Astrocyte (in vitro differentiated cells and primary cell): ENCODE data around the gene RBMXL3. TPM values are rescaled to one million over a fixed set of nuclear protein-coding genes. Genes with fewer than 3 reads are reported as not detected.

Experiments used
- DNase-seq: peaks from one replicate; pipeline ENCODE4 v3.0.0-alpha.2; 2010; ENCODE audit warnings: low read depth
- FAIRE-seq: peaks from 2 replicates; lab custom pipeline; 2011; peaks lifted over from hg19 to GRCh38; lab: Jason Lieb, UNC
- H2AFZ ChIP-seq: 2 replicates; pipeline ENCODE4 v1.6.0; 2012; ENCODE audit warnings: low read depth, low read length, inconsistent platforms
- H3K27ac ChIP-seq: 2 replicates; pipeline ENCODE4 v1.5.1; 2011; ENCODE audit warnings: low read depth, low read length, inconsistent platforms
- H3K27me3 ChIP-seq: 2 replicates; pipeline ENCODE4 v1.6.0; 2011; ENCODE audit warnings: low read length, inconsistent platforms; ENCODE audit not compliant: insufficient read depth
- H3K36me3 ChIP-seq: 2 replicates; pipeline ENCODE4 v1.5.1; 2011; ENCODE audit warnings: low read length, inconsistent platforms; ENCODE audit not compliant: insufficient read depth
- H3K4me1 ChIP-seq: 2 replicates; pipeline ENCODE4 v1.5.1; 2011; ENCODE audit warnings: low read length, inconsistent platforms; ENCODE audit not compliant: insufficient read depth
- H3K4me2 ChIP-seq: 2 replicates; pipeline ENCODE4 v1.6.0; 2012; ENCODE audit warnings: low read length, inconsistent platforms
- H3K4me3 ChIP-seq: 2 replicates; pipeline ENCODE4 v1.5.1; 2011; ENCODE audit warnings: low read depth, mild to moderate bottlenecking, low read length, inconsistent platforms; ENCODE audit not compliant: insufficient read depth
- H3K79me2 ChIP-seq: 2 replicates; pipeline ENCODE4 v1.6.0; 2012; ENCODE audit warnings: mild to moderate bottlenecking, low read length, inconsistent platforms; ENCODE audit not compliant: insufficient read depth
- H3K9ac ChIP-seq: 2 replicates; pipeline ENCODE4 v1.6.0; 2012; ENCODE audit warnings: mild to moderate bottlenecking, low read length, inconsistent platforms
- H3K9me3 ChIP-seq: 2 replicates; pipeline ENCODE4 v1.5.1; 2012; ENCODE audit warnings: low read depth, mild to moderate bottlenecking, low read length, inconsistent platforms; ENCODE audit not compliant: insufficient read depth
- H4K20me1 ChIP-seq: 2 replicates; pipeline ENCODE4 v1.6.0; 2012; ENCODE audit warnings: low read length, inconsistent platforms; ENCODE audit not compliant: insufficient read depth
- H3K27ac Mint-ChIP-seq: one replicate; pipeline ENCODE4 v1.8.0; 2021; ENCODE audit warnings: mild to moderate bottlenecking, mixed read lengths; ENCODE audit not compliant: unreplicated experiment
- H3K27me3 Mint-ChIP-seq: one replicate; pipeline ENCODE4 v1.8.0; 2021; ENCODE audit warnings: low read depth, mixed read lengths; ENCODE audit not compliant: unreplicated experiment
- H3K36me3 Mint-ChIP-seq: one replicate; pipeline ENCODE4 v1.8.0; 2021; ENCODE audit warnings: low read depth, mixed read lengths; ENCODE audit not compliant: unreplicated experiment
- H3K4me1 Mint-ChIP-seq: one replicate; pipeline ENCODE4 v1.8.0; 2021; ENCODE audit warnings: low read depth, mixed read lengths; ENCODE audit not compliant: unreplicated experiment
- H3K4me3 Mint-ChIP-seq: one replicate; pipeline ENCODE4 v1.8.0; 2021; ENCODE audit warnings: mild to moderate bottlenecking, moderate library complexity, mixed read lengths; ENCODE audit not compliant: unreplicated experiment
- H3K9me3 Mint-ChIP-seq: one replicate; pipeline ENCODE4 v1.8.0; 2021; ENCODE audit warnings: mild to moderate bottlenecking, mixed read lengths; ENCODE audit not compliant: unreplicated experiment
- CTCF ChIP-seq: IDR thresholded peaks from 2 replicates; pipeline ENCODE4 v1.5.1; 2011; ENCODE audit warnings: low read depth, mild to moderate bottlenecking, inconsistent platforms, low read length, moderate library complexity; ENCODE audit not compliant: insufficient read depth
- EZH2 ChIP-seq: IDR thresholded peaks from 2 replicates; pipeline ENCODE4 v1.6.1; 2012; ENCODE audit warnings: mild to moderate bottlenecking, low read length, inconsistent platforms; ENCODE audit not compliant: insufficient read depth
- total RNA-seq: library from RNA; stranded (reverse); gene quantifications from 2 replicates; pipeline ENCODE4 v1.2.1, GENCODE V29; 2021

The RBMXL3 gene
- total RNA-seq, 1 donor from 2014 or later: not detected

DNA sequence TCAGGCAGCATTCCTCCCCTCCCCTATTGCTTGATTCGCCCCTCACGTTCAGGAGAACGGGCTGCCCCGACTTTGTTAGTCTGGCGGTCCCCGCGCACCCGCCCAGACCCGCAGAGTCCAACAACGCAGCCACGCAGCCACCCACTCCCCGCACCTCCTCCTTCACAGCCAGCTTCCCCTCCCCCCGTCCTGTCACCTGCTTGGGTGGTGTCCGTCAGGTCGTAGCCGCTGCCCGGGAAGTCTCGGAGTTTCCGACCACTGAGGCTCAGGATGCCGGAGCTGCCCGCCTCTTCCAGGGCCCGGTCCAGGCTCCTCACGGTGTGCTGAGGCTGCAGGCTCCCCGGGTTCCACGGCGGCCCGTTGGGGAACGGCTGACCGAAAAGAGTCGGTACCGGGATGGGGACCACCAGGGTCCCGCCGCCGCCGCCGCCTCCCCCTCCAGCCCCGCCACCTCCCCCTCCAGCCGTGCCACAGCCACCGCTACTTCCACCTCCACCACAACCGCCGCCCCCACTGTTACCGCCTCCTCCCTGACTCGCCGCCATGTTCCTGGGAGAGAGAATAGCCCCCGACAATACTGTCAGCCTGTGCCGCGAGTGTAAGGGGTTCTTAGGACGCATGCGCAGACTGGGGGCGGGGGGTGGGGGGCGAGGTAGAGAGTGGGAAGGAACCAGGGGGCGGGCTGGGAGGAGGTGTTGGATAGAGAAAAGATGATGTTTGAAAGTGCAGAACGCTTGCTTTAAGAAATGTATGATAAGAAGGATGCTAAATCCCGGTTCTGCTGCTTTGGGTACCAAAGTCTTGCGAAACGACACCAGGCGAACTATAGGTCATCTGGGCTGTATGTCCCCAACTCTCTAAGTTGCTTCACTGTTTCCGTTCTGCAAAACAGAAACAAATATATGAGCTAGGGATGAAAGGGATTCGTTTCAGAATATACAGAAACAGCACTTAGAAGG is 44.6 kb downstream of the RBMXL3 start, which contains the start of gene LRCH2:
TSS of gene LRCH2 (minus strand) at position 600 of the 959 bp plus-strand sequence. CDS start at position 545, 55 bp downstream.
- Histone ChIP-seq H3K4me2 (peak within 1 kb of the TSS; percentile 93), H3K36me3 (no peaks in the 10 kb centered on the region), H3K27ac (no peak within 1 kb of the TSS), H4K20me1 (no peaks in the 10 kb centered on the region), H3K27me3 (no peaks in the 10 kb centered on the region), H3K4me3 (peak within 1 kb of the TSS; percentile 80), H3K79me2 (no peaks in the 10 kb centered on the region), H2AFZ (peak within 1 kb of the TSS; percentile 85), H3K9ac (peak within 1 kb of the TSS; percentile 78), H3K9me3 (no peaks in the 10 kb centered on the region), H3K4me1 (no peaks in the 10 kb centered on the region)
- Mint-ChIP-seq H3K4me1 (no peaks in the 10 kb centered on the region), H3K36me3 (no peaks in the 10 kb centered on the region), H3K4me3 (peak within 1 kb of the TSS; percentile 96), H3K27ac (no peak within 1 kb of the TSS), H3K9me3 (no peaks in the 10 kb centered on the region), H3K27me3 (no peaks in the 10 kb centered on the region)
- FAIRE-seq (no peak), DNase-seq (peak; percentile 12)
- TF ChIP-seq EZH2 (no peak), CTCF (no peak)

- Histone ChIP-seq H3K9me3 (no peaks in the 10 kb centered on the region), H4K20me1 (no peaks in the 10 kb centered on the region), H3K79me2 (no peaks in the 10 kb centered on the region), H3K27ac (no peak overlapping the region), H3K27me3 (no peaks in the 10 kb centered on the region), H2AFZ (peak overlapping the region; percentile 81), H3K4me1 (no peaks in the 10 kb centered on the region), H3K4me3 (peak overlapping the region; percentile 80), H3K9ac (peak overlapping the region; percentile 50), H3K4me2 (peak overlapping the region; percentile 93), H3K36me3 (no peaks in the 10 kb centered on the region)
- no peaks in the 10 kb centered on the region for H3K9me3 Mint-ChIP-seq
- no peak overlapping the region for H3K27ac Mint-ChIP-seq
- no peaks in the 10 kb centered on the region for H3K36me3 Mint-ChIP-seq
- no peak for FAIRE-seq
- no peaks in the 10 kb centered on the region for H3K27me3 Mint-ChIP-seq
- DNase-seq: no peak
- TF ChIP-seq EZH2 (no peak), CTCF (no peak)
- no peaks in the 10 kb centered on the region for H3K4me1 Mint-ChIP-seq
- peak overlapping the region; percentile 85 for H3K4me3 Mint-ChIP-seq
Measured at GRCh38 chrX:115234461-115234860, 45.3 kb downstream of the RBMXL3 start.

DNA sequence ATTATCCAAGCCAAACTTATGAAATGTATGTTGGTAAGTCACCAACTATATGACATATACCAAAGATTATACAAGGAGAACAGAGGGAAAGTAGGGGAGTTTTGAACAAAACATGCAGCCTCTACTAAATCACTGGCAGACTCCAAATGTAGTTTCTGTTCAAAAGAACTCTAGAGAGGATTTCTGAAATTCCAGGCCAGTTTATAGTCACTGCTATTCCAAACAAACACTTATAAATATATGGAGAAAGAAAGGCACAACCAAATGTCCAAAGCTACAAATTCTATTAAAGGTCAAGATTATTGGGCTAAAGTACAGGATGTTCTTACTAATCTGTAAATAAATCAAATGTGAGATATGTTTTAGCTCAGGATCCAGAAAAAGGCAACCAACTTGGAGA is 47.4 kb downstream of the RBMXL3 start:
- Histone ChIP-seq H3K4me3 (no peak overlapping the region), H3K27me3 (no peaks in the 10 kb centered on the region), H3K4me2 (no peak overlapping the region), H3K9me3 (no peaks in the 10 kb centered on the region), H3K4me1 (no peaks in the 10 kb centered on the region), H3K9ac (no peak overlapping the region), H3K79me2 (no peaks in the 10 kb centered on the region), H4K20me1 (no peaks in the 10 kb centered on the region), H3K36me3 (no peaks in the 10 kb centered on the region), H3K27ac (no peak overlapping the region), H2AFZ (no peak overlapping the region)
- FAIRE-seq (no peak), DNase-seq (no peak)
- H3K4me1 Mint-ChIP-seq: no peaks in the 10 kb centered on the region
- H3K27me3 Mint-ChIP-seq: no peaks in the 10 kb centered on the region
- H3K36me3 Mint-ChIP-seq: no peaks in the 10 kb centered on the region
- no peaks in the 10 kb centered on the region for H3K9me3 Mint-ChIP-seq
- no peak overlapping the region for H3K4me3 Mint-ChIP-seq
- no peak overlapping the region for H3K27ac Mint-ChIP-seq
- TF ChIP-seq EZH2 (no peak), CTCF (no peak)
